GM21786 (cell line): ENCODE measurements around the gene ZNF558.

Experiments
- ATAC-seq: cut with Tn5 transposase; IDR thresholded peaks from one replicate; pipeline ENCODE4 v1.9.1; 2021; ENCODE audit not compliant: unreplicated experiment

The ZNF558 gene

GRCh38 chr19:8832132-8833021, at the start of gene ZNF558, which contains the start of gene MBD3L1:
TSS of gene ZNF558 (minus strand) at chr19:8832304. CDS start at chr19:8822659, 9,645 bp downstream.
TSS of gene MBD3L1 (plus strand) at chr19:8832377. CDS start at chr19:8842679, 10,302 bp downstream.
- peak; percentile 83 for ATAC-seq

- ATAC-seq: no peak
Measured at GRCh38 chr19:8881512-8881911, 49.4 kb upstream of the ZNF558 start.

GRCh38 chr19:8880868-8881488, 48.9 kb upstream of the ZNF558 start:
- no peak for ATAC-seq

GRCh38 chr19:8877854-8878705, 46.0 kb upstream of the ZNF558 start:
- no peak for ATAC-seq

- ATAC-seq: no peak
Measured at GRCh38 chr19:8866344-8866743, 34.2 kb upstream of the ZNF558 start.

- no peak for ATAC-seq
Measured at GRCh38 chr19:8858260-8858659, 26.2 kb upstream of the ZNF558 start.

- ATAC-seq: no peak
Measured at GRCh38 chr19:8850488-8850887, 18.4 kb upstream of the ZNF558 start.

GRCh38 chr19:8849232-8849631, 17.1 kb upstream of the ZNF558 start:
- no peak for ATAC-seq

- ATAC-seq: no peak
Measured at GRCh38 chr19:8846819-8847218, 14.7 kb upstream of the ZNF558 start.

- no peak for ATAC-seq
Measured at GRCh38 chr19:8840708-8841107, 8.6 kb upstream of the ZNF558 start.

GRCh38 chr19:8835877-8836276, 3.8 kb upstream of the ZNF558 start:
- ATAC-seq: no peak

GRCh38 chr19:8835446-8835845, 3.3 kb upstream of the ZNF558 start:
- no peak for ATAC-seq

- ATAC-seq: peak; percentile 5
Measured at GRCh38 chr19:8831832-8832131, 322 bp downstream of the ZNF558 start.

GRCh38 chr19:8831373-8831772, 731 bp downstream of the ZNF558 start:
- no peak for ATAC-seq

GRCh38 chr19:8827277-8827676, 4.8 kb downstream of the ZNF558 start:
- ATAC-seq: no peak

GRCh38 chr19:8826371-8826770, 5.7 kb downstream of the ZNF558 start:
- no peak for ATAC-seq

- ATAC-seq: no peak
Measured at GRCh38 chr19:8821748-8822241, 10.3 kb downstream of the ZNF558 start.

- no peak for ATAC-seq
Measured at GRCh38 chr19:8820234-8820633, 11.9 kb downstream of the ZNF558 start.

GRCh38 chr19:8815780-8816179, 16.3 kb downstream of the ZNF558 start:
- no peak for ATAC-seq

- ATAC-seq: no peak
Measured at GRCh38 chr19:8814176-8814575, 17.9 kb downstream of the ZNF558 start.
